HepG2 (cell line): ENCODE data around the gene INO80B. TPM values are rescaled to one million over a fixed set of nuclear protein-coding genes. Genes with fewer than 3 reads are reported as not detected.

Source experiments
- ATF6 ChIP-seq: sonication (generic); formaldehyde crosslinking; conservative IDR thresholded peaks from 2 replicates; pipeline ENCODE4 v1.4.0; 2020; ENCODE audit warnings: missing genetic modification reagents
- CENPBD1 ChIP-seq: sonication (generic); formaldehyde crosslinking; IDR thresholded peaks from 2 replicates; pipeline ENCODE4 v1.8.0; 2022; ENCODE audit warnings: missing genetic modification reagents, low read depth, mild to moderate bottlenecking, borderline replicate concordance
- FOXC1 ChIP-seq: sonication (generic); formaldehyde crosslinking; IDR thresholded peaks from 2 replicates; pipeline ENCODE4 v1.8.0; 2022; ENCODE audit warnings: mild to moderate bottlenecking, missing genetic modification reagents, borderline replicate concordance
- HBP1 ChIP-seq: IDR thresholded peaks from 2 replicates; pipeline ENCODE4 v1.6.1; 2016; ENCODE audit warnings: low read depth, control low read depth
- HHEX ChIP-seq: IDR thresholded peaks from 2 replicates; pipeline ENCODE4 v1.6.1; 2016; ENCODE audit warnings: control low read depth
- KLF6 ChIP-seq: IDR thresholded peaks from 2 replicates; pipeline ENCODE4 v1.8.0; 2016; ENCODE audit warnings: missing biosample characterization, missing genetic modification reagents
- KMT2A ChIP-seq: sonication (generic); formaldehyde crosslinking; IDR thresholded peaks from 2 replicates; pipeline ENCODE4 v1.4.0; 2020; ENCODE audit warnings: missing genetic modification reagents
- MTF1 ChIP-seq: sonication (generic); formaldehyde crosslinking; IDR thresholded peaks from 2 replicates; pipeline ENCODE4 v1.5.0; 2020; ENCODE audit warnings: missing genetic modification reagents
- MXD1 ChIP-seq: sonication (generic); formaldehyde crosslinking; IDR thresholded peaks from 2 replicates; pipeline ENCODE4 v1.4.0; 2020; ENCODE audit warnings: mild to moderate bottlenecking, missing genetic modification reagents
- NFE2 ChIP-seq: sonication (generic); formaldehyde crosslinking; IDR thresholded peaks from 2 replicates; pipeline ENCODE4 v1.4.0; 2020; ENCODE audit warnings: missing genetic modification reagents
- PAX8 ChIP-seq: sonication (generic); formaldehyde crosslinking; IDR thresholded peaks from 2 replicates; pipeline ENCODE4 v1.8.0; 2022; ENCODE audit warnings: mild to moderate bottlenecking, missing genetic modification reagents, borderline replicate concordance
- SOX13 ChIP-seq, 3 experiments: fragments of 450-650 bp in 1 of 3; sonication (generic) in 1 of 3; formaldehyde crosslinking in 1 of 3; IDR thresholded peaks in 2 of 3; conservative IDR thresholded peaks in 1 of 3; 2 replicates each; pipeline versions ENCODE4 v1.5.0 to v1.6.1; 2016 to 2020; ENCODE audit warnings: antibody characterized with exemption in 1 of 3, mild to moderate bottlenecking in 1 of 3, missing compliant biosample characterization in 1 of 3, missing genetic modification reagents in 1 of 3, moderate library complexity in 1 of 3
- TAF1 ChIP-seq: sonication (generic); formaldehyde crosslinking; IDR thresholded peaks from 2 replicates; pipeline ENCODE4 v1.4.0; 2020; ENCODE audit warnings: missing genetic modification reagents
- ZMYM3 ChIP-seq: sonication (generic); formaldehyde crosslinking; IDR thresholded peaks from 2 replicates; pipeline ENCODE4 v1.5.1; 2020; ENCODE audit warnings: mild to moderate bottlenecking, missing genetic modification reagents
- ZNF12 ChIP-seq: sonication (generic); formaldehyde crosslinking; IDR thresholded peaks from 2 replicates; pipeline ENCODE4 v1.5.0; 2020; ENCODE audit warnings: missing genetic modification reagents
- ZNF343 ChIP-seq: sonication (generic); formaldehyde crosslinking; IDR thresholded peaks from 2 replicates; pipeline ENCODE4 v1.4.0; 2020; ENCODE audit warnings: mild to moderate bottlenecking, missing genetic modification reagents
- ZNF484 ChIP-seq: sonication (generic); formaldehyde crosslinking; IDR thresholded peaks from 2 replicates; pipeline ENCODE4 v1.5.1; 2020; ENCODE audit warnings: mild to moderate bottlenecking, low read depth, missing genetic modification reagents, borderline replicate concordance
- ZNF564 ChIP-seq: sonication (generic); formaldehyde crosslinking; IDR thresholded peaks from 2 replicates; pipeline ENCODE4 v1.8.1; 2023; ENCODE audit warnings: mild to moderate bottlenecking, missing genetic modification reagents
- ZNF570 ChIP-seq: sonication (generic); formaldehyde crosslinking; IDR thresholded peaks from 2 replicates; pipeline ENCODE4 v1.4.0; 2020; ENCODE audit warnings: mild to moderate bottlenecking, missing genetic modification reagents, borderline replicate concordance
- ZNF709 ChIP-seq: sonication (generic); formaldehyde crosslinking; IDR thresholded peaks from 2 replicates; pipeline ENCODE4 v1.5.0; 2020; ENCODE audit warnings: mild to moderate bottlenecking, missing genetic modification reagents
- ZNF768 ChIP-seq: sonication (generic); formaldehyde crosslinking; IDR thresholded peaks from 2 replicates; pipeline ENCODE4 v1.4.0; 2020; ENCODE audit warnings: missing genetic modification reagents
- ZNF816 ChIP-seq: sonication (generic); formaldehyde crosslinking; IDR thresholded peaks from 2 replicates; pipeline ENCODE4 v1.8.0; 2022; ENCODE audit warnings: missing genetic modification reagents, mild to moderate bottlenecking, borderline replicate concordance
- polyA plus RNA-seq, 8 experiments: library from polyadenylated mRNA; depleted of rRNA in 3 of 8; stranded (reverse) in 7 of 8; unstranded in 1 of 8; fragments of >200 nt; fragmentation: Illumina TruSeq in 4 of 8; extraction: Trizol in 4 of 8; gene quantifications; 2 replicates each; pipeline versions ENCODE4 v1.2.1 to v1.2.3, GENCODE V29; 2011 to 2016; ENCODE audit warnings: low read depth in 4 of 8, missing spikeins in 1 of 8, mixed read lengths in 1 of 8; ENCODE audit not compliant: insufficient read depth in 1 of 8
- total RNA-seq, 5 experiments: library from RNA; depleted of rRNA; stranded (reverse); fragments of >200 nt; fragmentation: Illumina TruSeq; extraction: Trizol; gene quantifications; 2 replicates each; pipeline ENCODE4 v1.2.3, GENCODE V29; 2016; ENCODE audit warnings: low read depth in 1 of 5

INO80B gene
- total and polyA plus RNA-seq, 2 of the 13 experiments (the other 11 are each of a cell fraction or from before 2014, with no cell fraction given): 6.2 to 14.5 TPM

- TF ChIP-seq HBP1 (CRISPR knock-in tag) (no peak), ZNF816 (no peak; the same call in 1 of the 2 replicates), ZMYM3 (CRISPR knock-in tag) (no peak), TAF1 (CRISPR knock-in tag) (no peak), ZNF570 (CRISPR knock-in tag) (0 out of 2 replicates have a peak, but pooled peaks have one; percentile 30), PAX8 (no peak), ZNF12 (no peak), ZNF709 (CRISPR knock-in tag) (no peak), MXD1 (CRISPR knock-in tag) (peak; percentile 34; the same call in 1 of the 2 replicates), ZNF564 (no peak), ZNF343 (CRISPR knock-in tag) (no peak), KLF6 (CRISPR knock-in tag) (no peak), ZNF768 (CRISPR knock-in tag) (no peak), SOX13 (IDR thresholded peaks at IDR 0.05) (no peak), SOX13 (CRISPR knock-in tag; conservative IDR thresholded peaks at IDR 0.05 in 1 of 2, IDR thresholded peaks at IDR 0.05 in 1 of 2) (peak in 1 of 2 experiments; percentile 48; a peak in 2 of 4 replicates), MTF1 (CRISPR knock-in tag) (no peak), ZNF484 (CRISPR knock-in tag) (no peak), CENPBD1 (CRISPR knock-in tag) (no peak), HHEX (CRISPR knock-in tag) (no peak), FOXC1 (no peak; the same call in 1 of the 2 replicates), ATF6 (CRISPR knock-in tag) (no peak), KMT2A (CRISPR knock-in tag) (no peak), NFE2 (CRISPR knock-in tag) (no peak)
Measured at GRCh38 chr2:74496997-74497776, 42.3 kb downstream of the INO80B start (continued).
